ENCODE results near the gene SCG5.
A peak's percentile ranks its signal among the peaks of the same experiment; 100 is the strongest.

DNA sequence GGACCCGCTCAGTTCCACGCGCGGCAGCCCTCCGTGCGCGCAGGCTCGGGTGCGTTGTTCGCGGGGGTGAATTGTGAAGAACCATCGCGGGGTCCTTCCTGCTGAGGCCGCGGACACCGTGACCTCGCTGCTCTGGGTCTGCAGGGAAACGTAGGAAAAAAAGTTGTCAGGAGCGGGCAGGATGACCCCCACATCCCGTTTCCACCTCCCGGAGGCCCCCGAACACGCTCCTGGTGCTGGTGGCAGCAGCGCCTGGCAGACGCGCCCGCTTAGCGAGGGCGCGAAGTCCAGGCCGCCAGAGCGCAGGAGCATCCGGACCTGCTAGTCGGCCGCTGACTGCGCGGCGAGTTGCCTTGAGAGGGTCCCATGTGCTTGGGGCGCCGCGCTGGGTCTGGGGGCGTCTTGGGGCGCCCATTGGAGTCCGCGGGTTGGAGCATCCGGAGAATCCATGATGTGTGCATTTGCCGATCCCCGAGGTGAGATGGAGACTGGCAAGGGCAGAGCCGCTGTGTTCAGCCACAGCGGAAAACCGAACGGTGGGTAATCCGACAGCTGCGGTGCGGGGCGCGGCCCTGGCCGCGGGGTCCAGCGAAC lies 76.8 kb downstream of the SCG5 start:
- TF ChIP-seq EZH2 (IDR thresholded peaks at IDR 0.05; ENCODE audit: borderline replicate concordance, low read length) = peak; percentile 96
- TF ChIP-seq, protein P1, sequence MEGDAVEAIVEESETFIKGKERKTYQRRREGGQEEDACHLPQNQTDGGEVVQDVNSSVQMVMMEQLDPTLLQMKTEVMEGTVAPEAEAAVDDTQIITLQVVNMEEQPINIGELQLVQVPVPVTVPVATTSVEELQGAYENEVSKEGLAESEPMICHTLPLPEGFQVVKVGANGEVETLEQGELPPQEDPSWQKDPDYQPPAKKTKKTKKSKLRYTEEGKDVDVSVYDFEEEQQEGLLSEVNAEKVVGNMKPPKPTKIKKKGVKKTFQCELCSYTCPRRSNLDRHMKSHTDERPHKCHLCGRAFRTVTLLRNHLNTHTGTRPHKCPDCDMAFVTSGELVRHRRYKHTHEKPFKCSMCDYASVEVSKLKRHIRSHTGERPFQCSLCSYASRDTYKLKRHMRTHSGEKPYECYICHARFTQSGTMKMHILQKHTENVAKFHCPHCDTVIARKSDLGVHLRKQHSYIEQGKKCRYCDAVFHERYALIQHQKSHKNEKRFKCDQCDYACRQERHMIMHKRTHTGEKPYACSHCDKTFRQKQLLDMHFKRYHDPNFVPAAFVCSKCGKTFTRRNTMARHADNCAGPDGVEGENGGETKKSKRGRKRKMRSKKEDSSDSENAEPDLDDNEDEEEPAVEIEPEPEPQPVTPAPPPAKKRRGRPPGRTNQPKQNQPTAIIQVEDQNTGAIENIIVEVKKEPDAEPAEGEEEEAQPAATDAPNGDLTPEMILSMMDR (conservative IDR thresholded peaks at IDR 0.05 in 1 of 2, IDR thresholded peaks at IDR 0.05 in 1 of 2; ENCODE audit: extremely low read depth in 1 of 2, insufficient read depth in 1 of 2, low read depth in 1 of 2, low read length in 2 of 2) = no peak

Measured in mammary epithelial cell (primary cell).